Thymus (tissue), 11 donors: ENCODE measurements around the gene GPC6. TPM values are rescaled to one million over a fixed set of nuclear protein-coding genes. Genes with fewer than 3 reads are reported as not detected.
"Not testable (repeated sequence)": the region's sequence is repeated elsewhere in the genome, so short reads cannot be mapped to it uniquely, and the experiment has no call there.

Source experiments
- DNase-seq, 9 donors: peaks; one replicate each; pipeline ENCODE4 v3.0.0-alpha.2; 2013; ENCODE audit warnings: low spot score in 9 of 9, low read depth in 6 of 9, missing footprints in 1 of 9
- H3K27ac ChIP-seq, 2 donors: one replicate each; pipeline ENCODE4 v1.5.1; 2013; ENCODE audit warnings: control low read depth in 1 of 2, low read depth in 1 of 2, low read length in 1 of 2, mild to moderate bottlenecking in 1 of 2, moderate library complexity in 1 of 2
- H3K27me3 ChIP-seq, 2 donors: one replicate each; pipeline ENCODE4 v1.5.1; 2013; ENCODE audit warnings: low read length in 1 of 2; ENCODE audit not compliant: control insufficient read depth in 2 of 2, insufficient read depth in 1 of 2
- H3K36me3 ChIP-seq, 2 donors: one replicate each; pipeline ENCODE4 v1.5.1; 2013; ENCODE audit warnings: low read length in 1 of 2, mild to moderate bottlenecking in 1 of 2, moderate library complexity in 1 of 2; ENCODE audit not compliant: control insufficient read depth in 2 of 2, insufficient read depth in 2 of 2
- H3K4me1 ChIP-seq, 2 donors: one replicate each; pipeline ENCODE4 v1.5.1; 2013; ENCODE audit warnings: low read length in 2 of 2; ENCODE audit not compliant: control insufficient read depth in 2 of 2, insufficient read depth in 2 of 2
- H3K4me3 ChIP-seq, 2 donors: one replicate each; pipeline ENCODE4 v1.5.1; 2013; ENCODE audit warnings: low read length in 2 of 2, control low read depth in 1 of 2, mild to moderate bottlenecking in 1 of 2
- H3K9me3 ChIP-seq, 2 donors: one replicate each; pipeline ENCODE4 v1.5.1; 2013; ENCODE audit warnings: low read length in 1 of 2, mild to moderate bottlenecking in 1 of 2; ENCODE audit not compliant: control insufficient read depth in 2 of 2, insufficient read depth in 1 of 2
- WGBS: extraction: QIAGEN DNeasy Blood & Tissue Kit; methylation state at CpG from one replicate; pipeline ENCODE4 v1.1.7; 2013; 5-methylcytosine and 5-hydroxymethylcytosine counted together
- polyA plus RNA-seq: library from polyadenylated mRNA; stranded (reverse); fragments of 200-250 nt; gene quantifications from one replicate; pipeline ENCODE4 v1.2.3, GENCODE V29; 2013
- total RNA-seq: library from RNA; stranded (reverse); fragments of 120-200 nt; gene quantifications from one replicate; pipeline ENCODE4 v1.2.4, GENCODE V29; 2013
- donor health status: healthy.

The GPC6 gene
- total and polyA plus RNA-seq, 2 donors, result 1.1 to 6.9 TPM

GRCh38 chr13:93201992-93202558, 24.5 kb upstream of the GPC6 start:
- Histone ChIP-seq H3K27ac (no peak overlapping the region), H3K36me3 (no peaks in the 10 kb centered on the region), H3K27me3 (no peaks in the 10 kb centered on the region), H3K9me3 (peaks cover 0 to 7% of the 10 kb centered on the region in 2 donors), H3K4me1 (no peaks in the 10 kb centered on the region), H3K4me3 (no peak overlapping the region)
- WGBS, result 95% methylated on average over 1 of the region's 1 CpG
- no peak for DNase-seq

GRCh38 chr13:93206778-93207392, 19.7 kb upstream of the GPC6 start:
- not testable (repeated sequence) for H3K36me3 ChIP-seq, H3K4me1 ChIP-seq, H3K9me3 ChIP-seq, H3K27me3 ChIP-seq, H3K27ac ChIP-seq, H3K4me3 ChIP-seq, DNase-seq
- 92% methylated on average over 24 of the region's 24 CpGs for WGBS

GRCh38 chr13:93216122-93216521, 10.5 kb upstream of the GPC6 start:
- Histone ChIP-seq H3K27me3 (no peaks in the 10 kb centered on the region), H3K36me3 (no peaks in the 10 kb centered on the region), H3K27ac (no peak overlapping the region), H3K9me3 (no peaks in the 10 kb centered on the region), H3K4me3 (no peak overlapping the region), H3K4me1 (no peaks in the 10 kb centered on the region)
- DNase-seq, result no peak
- 82% methylated on average over 1 of the region's 1 CpG for WGBS

- H3K4me1 ChIP-seq, result no peaks in the 10 kb centered on the region
- H3K9me3 ChIP-seq, result no peaks in the 10 kb centered on the region
- H3K27me3 ChIP-seq, result no peaks in the 10 kb centered on the region
- no peaks in the 10 kb centered on the region for H3K36me3 ChIP-seq
- DNase-seq, result no peak
- no peak overlapping the region for H3K27ac ChIP-seq
- no peak overlapping the region for H3K4me3 ChIP-seq
- 80% methylated on average over 6 of the region's 6 CpGs for WGBS
Measured at GRCh38 chr13:93217721-93218261, 8.8 kb upstream of the GPC6 start.

- no peak overlapping the region for H3K4me3 ChIP-seq
- no peaks in the 10 kb centered on the region for H3K4me1 ChIP-seq
- WGBS, result 96% methylated on average over 3 of the region's 3 CpGs
- DNase-seq, result no peak
- no peaks in the 10 kb centered on the region for H3K27me3 ChIP-seq
- no peaks in the 10 kb centered on the region for H3K9me3 ChIP-seq
- no peaks in the 10 kb centered on the region for H3K36me3 ChIP-seq
- no peak overlapping the region for H3K27ac ChIP-seq
Measured at GRCh38 chr13:93218583-93218982, 8.0 kb upstream of the GPC6 start.

- H3K4me3 ChIP-seq, result no peak overlapping the region
- no peaks in the 10 kb centered on the region for H3K36me3 ChIP-seq
- DNase-seq, result no peak
- H3K4me1 ChIP-seq, result no peaks in the 10 kb centered on the region
- H3K27ac ChIP-seq, result no peak overlapping the region
- 61% methylated on average over 3 of the region's 3 CpGs for WGBS
- H3K27me3 ChIP-seq, result no peaks in the 10 kb centered on the region
- no peaks in the 10 kb centered on the region for H3K9me3 ChIP-seq
Measured at GRCh38 chr13:93220073-93220472, 6.5 kb upstream of the GPC6 start.

- DNase-seq, result no peak
- Histone ChIP-seq H3K4me3 (no peak overlapping the region), H3K27me3 (peaks cover 8 to 24% of the 10 kb centered on the region in 2 donors), H3K36me3 (no peaks in the 10 kb centered on the region), H3K9me3 (peaks cover 0 to 1% of the 10 kb centered on the region in 2 donors), H3K4me1 (no peaks in the 10 kb centered on the region), H3K27ac (no peak overlapping the region)
- 94% methylated on average over 4 of the region's 4 CpGs for WGBS
Measured at GRCh38 chr13:93222976-93223375, 3.6 kb upstream of the GPC6 start.

GRCh38 chr13:93224535-93224934, 2.1 kb upstream of the GPC6 start:
- Histone ChIP-seq H3K4me1 (no peaks in the 10 kb centered on the region), H3K4me3 (no peak overlapping the region), H3K36me3 (no peaks in the 10 kb centered on the region), H3K9me3 (peaks cover 0 to 4% of the 10 kb centered on the region in 2 donors), H3K27ac (no peak overlapping the region), H3K27me3 (peaks cover 13 to 38% of the 10 kb centered on the region in 2 donors)
- no peak for DNase-seq
- 91% methylated on average over 1 of the region's 1 CpG for WGBS

GRCh38 chr13:93225610-93226009, 997 bp upstream of the GPC6 start:
- DNase-seq, result no peak
- H3K4me3 ChIP-seq, result no peak overlapping the region
- H3K4me1 ChIP-seq, result no peaks in the 10 kb centered on the region
- no peak overlapping the region for H3K27ac ChIP-seq
- H3K27me3 ChIP-seq, result peaks cover 13 to 38% of the 10 kb centered on the region in 2 donors
- H3K9me3 ChIP-seq, result peaks cover 0 to 4% of the 10 kb centered on the region in 2 donors
- no peaks in the 10 kb centered on the region for H3K36me3 ChIP-seq
- 94% methylated on average over 2 of the region's 2 CpGs for WGBS
